CD1c-positive myeloid dendritic cell (primary cell): Measurements from ENCODE around the gene ARHGAP8.
"Not testable (repeated sequence)": the region's sequence is repeated elsewhere in the genome, so short reads cannot be mapped to it uniquely, and the experiment has no call there.

Source experiments
- DNase-seq: peaks from one replicate; pipeline ENCODE4 v3.0.0-alpha.2; 2016; ENCODE audit errors: extremely low spot score

ARHGAP8 gene

DNA sequence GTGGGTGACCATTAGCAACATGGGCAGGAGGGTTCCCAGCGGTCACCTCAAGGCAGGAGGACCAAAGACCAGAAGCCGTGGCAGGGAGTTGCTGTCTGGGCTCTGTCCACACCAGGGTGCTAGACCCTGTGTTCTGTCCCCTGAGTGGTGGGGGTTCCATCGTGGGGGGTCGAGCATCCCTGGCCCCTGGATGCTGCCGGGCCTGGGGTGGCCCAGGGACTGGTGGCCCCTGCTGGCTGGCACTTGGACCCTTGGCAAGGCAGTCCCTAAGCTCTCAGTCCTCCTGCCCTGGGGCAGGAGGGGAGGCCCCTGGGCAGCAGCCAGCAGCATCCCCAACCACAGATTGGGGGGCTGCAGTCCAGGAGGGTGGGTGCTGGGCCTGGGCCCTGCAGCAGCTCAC, 13.4 kb upstream of the ARHGAP8 start:
- no peak for DNase-seq

DNA sequence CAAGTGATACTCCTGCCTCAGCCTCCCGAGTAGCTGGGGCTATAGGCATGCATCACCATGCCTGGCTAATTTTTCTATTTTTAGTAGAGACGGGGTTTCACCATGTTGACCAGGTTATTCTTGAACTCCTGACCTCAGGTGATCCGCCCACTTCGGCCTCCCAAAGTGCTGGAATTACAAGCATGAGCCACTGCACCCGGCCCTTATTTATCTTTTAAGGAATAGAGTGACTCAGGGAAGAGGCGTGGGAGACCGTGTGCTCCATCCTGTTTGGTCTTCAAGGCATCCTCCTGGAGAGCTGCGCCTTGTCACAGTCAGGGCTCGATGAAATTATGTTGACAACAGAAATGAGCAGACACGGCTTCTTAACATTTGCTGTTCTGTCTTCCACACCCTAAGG, 12.7 kb upstream of the ARHGAP8 start:
- DNase-seq: not testable (repeated sequence)

DNA sequence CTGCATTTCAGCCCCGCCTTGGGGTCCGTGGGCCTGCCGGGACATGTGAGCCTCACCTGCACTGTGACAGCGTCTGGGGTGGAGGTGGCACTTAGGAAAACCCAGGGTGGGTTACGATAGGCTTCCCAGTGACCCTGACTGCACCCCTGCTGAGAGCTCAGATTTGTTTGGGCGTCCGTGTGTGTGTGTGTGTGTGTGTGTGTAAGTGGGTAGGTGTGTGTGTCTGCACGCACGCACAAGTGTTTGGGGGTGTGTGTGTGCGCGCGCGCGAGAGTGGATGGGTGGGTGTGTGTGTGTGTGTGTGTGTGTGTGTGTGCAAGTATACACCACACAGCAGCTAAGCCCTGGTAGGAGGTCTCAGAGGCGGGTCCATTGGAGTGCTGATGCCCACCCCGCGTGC, 12.1 kb upstream of the ARHGAP8 start:
- no peak for DNase-seq

DNA sequence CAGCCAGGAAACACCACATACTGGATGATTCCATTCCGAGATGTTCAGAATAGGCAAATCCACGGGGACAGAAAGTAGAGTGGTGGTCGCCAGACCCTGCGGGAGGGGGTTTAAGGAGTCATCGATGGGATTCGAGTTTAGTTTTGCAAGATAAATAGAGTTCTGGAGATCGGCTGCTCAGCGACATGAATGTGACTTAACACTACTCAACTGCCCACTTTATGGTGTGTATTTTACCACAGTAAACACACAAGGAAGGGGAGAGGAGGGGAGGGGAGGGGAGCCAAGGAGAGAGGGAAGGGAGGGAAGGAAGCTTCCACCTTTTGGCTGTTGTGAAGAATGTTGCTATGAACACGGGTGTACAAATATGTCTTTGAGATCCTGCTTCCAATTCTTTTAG, 10.4 kb upstream of the ARHGAP8 start:
- no peak for DNase-seq

DNA sequence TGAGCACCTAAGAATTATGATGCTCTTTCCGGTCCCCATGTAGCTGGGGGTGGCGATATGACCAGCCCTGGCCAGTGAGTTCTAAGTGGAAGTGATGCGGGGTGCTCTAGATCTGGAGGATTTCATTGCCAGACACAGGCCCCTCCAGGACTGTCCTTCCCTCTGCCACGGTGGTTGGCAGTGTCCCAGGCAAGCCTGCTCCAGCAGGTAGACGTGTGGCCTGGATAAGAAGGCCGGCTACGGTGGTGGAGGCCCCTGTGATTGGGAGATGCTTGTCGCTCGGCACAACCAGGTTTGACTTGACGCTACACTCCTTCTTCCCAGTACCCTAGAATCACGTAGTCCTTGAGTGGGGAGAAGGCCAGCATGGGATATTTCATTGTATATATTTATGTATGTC, 9.1 kb upstream of the ARHGAP8 start:
- DNase-seq: no peak

DNA sequence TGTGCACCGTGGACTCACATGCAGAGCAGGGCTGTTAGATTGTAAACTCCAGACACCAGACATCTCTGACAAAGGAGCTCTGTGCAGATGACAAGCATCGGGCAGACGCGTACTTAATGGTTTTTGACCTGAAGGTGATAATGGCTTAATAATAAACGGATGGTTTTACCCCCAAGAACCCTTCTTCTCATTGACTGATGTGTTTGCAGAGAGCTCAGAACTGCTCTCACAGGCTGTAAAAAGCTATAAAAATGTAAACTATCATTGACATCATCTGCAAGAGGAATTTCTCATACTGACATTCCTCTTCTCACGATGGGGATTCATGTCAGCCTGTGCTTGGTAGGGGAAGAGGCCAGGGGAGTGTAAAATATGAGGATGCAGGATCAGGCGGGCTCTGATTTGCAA, 8.6 kb upstream of the ARHGAP8 start:
- no peak for DNase-seq

DNA sequence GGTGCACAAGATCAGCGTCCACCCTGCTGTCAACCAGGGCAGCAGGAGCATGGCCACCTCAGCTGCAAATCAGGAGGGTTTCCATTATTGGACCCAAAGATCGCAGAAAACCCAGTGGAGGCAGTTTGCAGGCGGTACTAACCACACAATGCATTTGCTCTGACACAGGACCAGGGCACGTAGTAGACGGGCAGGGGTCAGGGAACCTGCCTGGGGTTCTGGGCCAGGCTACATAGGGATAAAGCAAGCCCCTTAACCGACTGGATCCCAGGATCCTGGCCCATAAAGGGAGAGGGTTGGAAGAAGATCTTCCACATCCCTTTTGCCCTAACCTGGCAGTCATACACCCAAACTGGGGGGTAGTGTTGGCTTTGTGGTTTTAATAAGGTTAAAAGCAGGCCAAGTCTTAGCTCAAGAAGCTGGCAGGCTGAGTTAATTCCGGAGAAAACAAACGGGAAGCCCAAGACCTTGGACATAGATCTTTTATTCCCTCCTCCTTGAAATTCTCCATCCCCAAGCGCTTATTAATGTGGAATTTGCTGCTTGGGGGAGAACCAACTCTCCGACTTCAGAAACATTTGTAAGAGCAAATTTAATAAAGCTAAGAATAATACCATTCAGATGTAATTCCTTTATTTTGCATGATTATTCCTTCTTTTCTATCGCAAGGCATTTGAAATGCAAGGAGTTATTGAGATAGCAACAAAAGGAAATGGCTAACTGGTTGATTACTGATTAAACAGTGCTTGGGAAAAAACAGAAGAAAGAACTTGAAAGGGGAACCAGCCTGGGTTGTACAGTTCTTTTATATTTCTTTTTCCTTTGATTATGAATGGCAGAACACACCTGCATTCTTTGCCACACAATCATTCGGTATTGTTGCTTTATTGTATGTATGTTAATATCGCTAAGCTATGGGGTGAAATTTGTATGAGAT, 6.3 kb upstream of the ARHGAP8 start:
- DNase-seq: no peak

DNA sequence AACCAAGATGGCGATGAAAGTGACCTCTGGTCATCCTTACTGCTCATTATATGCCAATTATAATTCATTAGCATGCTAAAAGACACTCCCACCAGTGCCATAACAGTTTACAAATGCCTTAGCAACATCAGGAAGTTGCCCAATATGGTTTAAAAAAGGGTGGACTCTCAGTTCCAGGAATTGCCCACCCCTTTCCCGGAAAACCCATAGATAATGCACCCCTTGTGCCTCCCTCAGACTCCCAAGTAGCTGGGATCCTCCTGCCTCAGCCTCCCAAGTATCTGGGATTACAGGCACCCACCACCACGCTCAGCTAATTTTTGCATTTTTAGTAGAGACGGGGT, 4.6 kb upstream of the ARHGAP8 start:
- DNase-seq: not testable (repeated sequence)

DNA sequence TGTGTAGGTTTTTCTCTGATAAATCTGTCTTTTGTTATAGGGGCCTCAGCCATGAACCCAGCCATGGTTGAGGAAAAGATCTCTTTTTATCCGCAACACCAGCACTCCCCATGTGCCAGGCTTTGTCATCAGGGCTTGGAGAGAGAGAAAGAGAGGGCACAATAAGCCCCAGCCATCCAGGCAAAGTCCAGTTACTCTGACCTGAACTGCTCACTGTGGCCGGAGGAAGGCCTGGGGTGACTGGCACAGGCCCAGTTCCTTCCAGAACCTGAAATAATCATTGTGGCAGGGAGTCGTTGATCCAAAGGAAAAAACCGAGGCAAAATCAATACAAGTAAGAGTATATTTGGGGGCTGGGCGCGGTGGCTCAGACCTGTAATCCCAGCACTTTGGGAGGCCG, 3.9 kb upstream of the ARHGAP8 start:
- no peak for DNase-seq

DNA sequence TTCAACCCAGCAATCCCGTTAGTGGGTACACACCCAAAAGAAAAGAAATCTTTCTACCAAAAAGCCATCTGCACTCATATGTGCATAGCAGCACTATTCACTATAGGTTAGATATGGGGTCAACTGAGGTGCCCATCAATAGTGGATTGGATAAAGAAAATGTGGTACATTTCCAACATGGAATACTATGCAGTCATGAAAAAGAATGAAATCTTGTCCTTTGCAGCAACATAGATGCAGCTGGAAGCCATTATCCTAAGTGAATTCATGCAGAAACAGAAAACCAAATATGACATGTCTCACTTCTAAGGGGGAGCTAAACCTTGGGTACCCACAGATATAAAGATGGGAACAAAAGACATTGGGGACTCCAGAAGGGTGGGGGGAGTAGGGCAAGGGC, 1.9 kb upstream of the ARHGAP8 start:
- no peak for DNase-seq

DNA sequence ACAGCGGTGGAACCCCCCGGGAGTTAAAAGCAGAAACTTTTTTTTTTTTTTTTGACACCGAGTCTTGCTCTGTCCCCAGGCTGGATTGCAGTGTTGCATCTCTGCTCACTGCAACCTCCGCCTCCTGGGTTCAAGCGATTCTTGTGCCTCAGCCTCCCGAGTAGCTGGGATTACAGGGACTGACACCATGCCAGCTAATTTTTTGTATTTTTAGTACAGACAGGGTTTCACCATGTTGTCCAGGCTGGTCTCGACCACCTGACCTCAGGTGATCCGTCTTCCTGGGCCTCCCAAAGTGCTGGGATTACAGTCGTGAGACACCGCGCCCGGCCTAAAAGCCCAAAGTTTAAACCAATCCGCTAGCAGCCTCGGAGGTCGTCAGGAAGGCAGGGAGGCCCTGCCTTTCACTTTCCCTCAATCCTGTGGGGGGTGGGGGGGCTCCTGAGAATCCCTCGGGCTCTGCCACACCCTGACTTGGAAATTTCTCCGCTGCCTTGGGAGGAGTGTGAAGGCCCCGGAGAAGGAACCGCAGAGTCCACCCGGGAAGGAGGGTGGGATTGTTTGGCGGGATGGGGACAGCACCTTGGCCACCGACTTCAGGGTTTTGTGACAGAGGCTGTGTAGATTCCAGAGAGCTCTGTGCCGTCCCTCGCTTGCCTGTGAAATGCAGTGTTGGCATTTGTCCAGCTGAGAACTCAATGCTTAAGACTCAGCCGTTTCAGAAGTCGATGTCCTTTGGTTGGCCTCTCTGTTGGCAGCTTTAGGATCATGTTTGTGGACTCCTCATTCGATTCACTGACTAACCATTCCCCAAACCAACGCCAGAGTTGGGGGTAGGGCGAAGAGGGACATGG, 1.0 kb downstream of the ARHGAP8 start:
- DNase-seq: no peak

DNA sequence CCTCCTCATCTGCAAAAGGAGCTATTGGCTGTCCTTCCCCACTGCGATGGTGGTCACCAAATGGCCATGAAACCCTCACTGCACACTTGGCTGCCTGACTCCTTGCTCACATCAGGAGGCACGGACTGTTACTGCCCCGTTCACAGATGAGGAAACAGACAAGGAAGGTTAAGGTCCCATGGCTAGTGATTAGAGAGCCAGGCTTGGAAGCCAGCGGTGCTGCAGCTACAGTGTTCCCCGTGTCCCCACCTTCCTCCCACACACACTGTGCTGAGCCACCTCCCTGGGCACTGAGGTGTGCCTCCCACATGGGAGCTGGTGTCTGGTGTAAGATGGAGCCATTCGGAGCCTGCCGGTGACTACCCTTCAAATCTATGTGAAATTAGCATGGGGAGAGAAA, 2.6 kb downstream of the ARHGAP8 start:
- no peak for DNase-seq

DNA sequence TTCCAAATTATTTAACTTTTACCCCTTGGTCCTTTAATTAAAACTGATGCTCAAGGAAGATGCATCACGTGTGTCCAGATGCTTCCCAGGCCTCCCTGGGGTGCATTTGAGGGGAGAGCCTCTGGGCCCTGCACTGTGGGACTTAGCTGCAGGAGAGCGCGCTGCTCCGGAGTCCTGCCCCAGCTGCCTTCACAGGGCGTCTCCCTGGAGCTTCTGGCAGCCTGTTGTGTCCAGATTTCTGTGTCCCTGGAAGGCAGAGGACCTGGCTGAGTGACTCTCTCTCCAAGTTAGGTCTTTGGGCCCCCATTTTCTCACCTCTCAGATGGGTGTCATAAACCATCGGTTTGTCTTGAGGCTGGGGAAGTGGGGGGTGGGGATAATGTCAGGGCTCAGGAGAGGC, 3.0 kb downstream of the ARHGAP8 start:
- DNase-seq: no peak

DNA sequence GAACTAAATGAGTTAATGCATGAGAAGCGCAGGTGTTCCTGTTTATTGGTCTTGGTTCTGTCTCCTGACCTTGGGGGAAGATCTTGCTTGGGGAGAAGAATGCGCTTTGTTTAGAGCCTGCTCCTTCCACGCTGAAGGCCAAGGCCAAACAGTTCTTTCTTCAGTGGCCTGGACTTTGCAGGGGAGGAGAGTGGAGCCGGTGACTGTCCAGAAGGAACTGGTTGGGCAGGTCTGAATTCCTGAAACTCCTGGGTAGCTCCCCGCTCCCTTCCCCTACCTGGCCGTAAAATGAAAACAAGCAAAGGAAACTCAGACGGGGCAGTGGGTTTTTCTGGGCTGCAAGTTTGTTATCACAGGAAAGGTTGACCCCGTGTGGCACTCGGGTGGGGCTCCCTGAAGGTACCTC, 3.6 kb downstream of the ARHGAP8 start:
- no peak for DNase-seq

DNA sequence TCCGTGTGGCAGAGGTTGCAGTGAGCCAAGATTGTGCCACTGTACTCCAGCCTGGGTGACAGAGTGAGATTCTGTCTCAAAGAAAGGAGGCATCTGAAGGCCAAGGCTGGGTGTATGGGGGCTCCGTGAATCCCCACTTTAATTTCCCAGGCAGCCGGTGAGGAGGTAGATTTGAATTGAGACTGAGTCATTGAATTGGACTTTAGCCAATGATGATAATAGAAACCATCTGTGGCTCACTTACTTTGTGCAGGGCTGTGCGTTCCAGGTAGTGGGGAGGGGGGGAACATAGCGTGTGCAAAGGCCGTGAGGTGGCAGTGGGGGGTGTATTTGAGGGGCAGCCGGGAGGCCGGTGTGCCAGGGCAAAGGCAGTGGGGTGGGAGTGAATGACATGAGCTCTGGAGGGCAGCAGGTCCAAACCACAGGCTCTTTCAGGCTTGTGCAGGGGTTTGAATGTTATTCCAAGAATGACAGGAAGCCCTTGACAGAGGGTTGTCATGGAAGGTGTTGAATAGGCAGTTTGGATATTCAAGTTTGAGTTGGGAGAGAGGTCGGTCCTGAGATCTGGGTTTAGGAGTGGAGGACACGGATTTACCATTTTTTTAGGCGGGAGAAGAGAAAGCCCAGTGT, 6.1 kb downstream of the ARHGAP8 start:
- DNase-seq: no peak

DNA sequence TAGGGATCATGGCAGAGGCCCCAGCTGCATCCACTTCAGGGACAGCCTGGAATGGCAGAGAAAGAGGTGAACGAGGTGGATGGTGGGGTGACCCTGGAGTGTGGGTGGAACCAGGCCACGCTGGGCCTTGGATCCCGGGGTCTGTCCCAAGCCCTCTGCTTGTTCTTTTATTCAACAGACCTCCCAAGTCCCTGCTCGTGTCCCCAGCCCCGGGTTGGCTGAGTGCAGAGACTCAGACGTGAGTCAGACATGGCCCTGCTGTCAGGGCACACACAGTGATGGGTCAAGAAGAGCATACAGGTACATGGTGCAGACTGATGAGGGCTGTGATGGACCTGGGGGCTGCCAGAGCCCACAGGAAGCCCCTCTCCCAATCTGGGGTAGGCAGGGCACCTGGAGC, 6.6 kb downstream of the ARHGAP8 start:
- no peak for DNase-seq

DNA sequence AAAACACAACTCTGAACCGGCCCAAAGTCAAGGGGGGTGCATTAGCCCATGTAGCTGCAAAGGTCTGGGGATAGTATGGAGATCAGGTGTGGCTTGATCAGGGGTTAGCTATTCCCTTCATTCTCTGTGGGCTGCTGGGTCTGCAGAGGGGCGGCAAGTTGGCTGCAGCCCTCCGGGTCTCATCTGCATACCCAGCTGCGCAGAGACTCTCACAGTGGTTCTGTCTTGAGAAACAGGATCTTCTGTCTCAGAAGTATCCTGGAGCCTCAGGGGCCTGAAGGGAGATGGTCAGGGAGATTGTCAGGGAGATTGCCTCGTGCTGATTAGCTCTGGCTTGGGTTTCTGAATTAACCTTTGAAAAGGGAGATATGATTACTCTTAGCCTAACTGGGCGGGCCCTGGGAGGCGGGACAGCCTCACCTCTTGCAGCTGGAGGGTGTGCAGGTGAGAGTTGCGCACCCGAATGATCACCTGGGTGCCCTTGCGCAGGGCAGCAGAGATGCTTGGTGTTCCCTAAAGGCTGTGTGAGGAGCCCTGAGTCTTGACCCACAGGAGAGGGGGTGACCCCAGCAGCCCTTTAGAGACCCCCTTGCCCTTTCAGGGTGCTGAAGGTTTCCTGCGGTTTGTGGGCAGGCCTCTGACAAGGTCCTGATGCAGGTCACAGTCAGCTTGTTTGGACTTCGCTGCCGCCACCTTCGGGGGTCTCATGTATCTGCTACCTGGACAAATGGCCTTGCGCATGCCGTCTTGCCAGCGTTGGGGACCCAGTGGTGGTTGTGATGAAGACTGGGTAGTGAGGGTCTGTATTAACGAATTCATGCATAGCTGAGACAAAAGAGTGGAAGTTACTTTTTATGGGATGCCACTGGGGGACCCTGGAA, 7.3 kb downstream of the ARHGAP8 start:
- DNase-seq: no peak

DNA sequence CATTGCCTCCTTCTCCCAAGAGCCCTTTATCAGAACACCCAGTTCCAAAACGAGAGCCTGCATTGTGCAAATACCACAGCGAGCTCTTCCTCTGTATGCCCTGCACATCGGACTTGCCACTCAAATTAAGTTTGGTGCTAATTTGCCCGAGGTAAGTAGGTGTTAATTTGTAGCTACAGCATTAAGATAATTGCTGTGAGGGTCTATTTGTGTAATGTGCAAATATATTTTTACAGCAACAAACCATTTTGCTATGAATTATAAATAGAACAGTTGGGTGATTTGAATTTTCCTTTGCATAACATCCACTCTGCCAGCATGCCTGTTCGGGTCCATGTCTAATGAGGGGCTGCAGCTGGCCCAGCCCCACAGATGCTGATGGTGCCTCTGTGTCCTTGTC, 8.1 kb downstream of the ARHGAP8 start:
- no peak for DNase-seq

DNA sequence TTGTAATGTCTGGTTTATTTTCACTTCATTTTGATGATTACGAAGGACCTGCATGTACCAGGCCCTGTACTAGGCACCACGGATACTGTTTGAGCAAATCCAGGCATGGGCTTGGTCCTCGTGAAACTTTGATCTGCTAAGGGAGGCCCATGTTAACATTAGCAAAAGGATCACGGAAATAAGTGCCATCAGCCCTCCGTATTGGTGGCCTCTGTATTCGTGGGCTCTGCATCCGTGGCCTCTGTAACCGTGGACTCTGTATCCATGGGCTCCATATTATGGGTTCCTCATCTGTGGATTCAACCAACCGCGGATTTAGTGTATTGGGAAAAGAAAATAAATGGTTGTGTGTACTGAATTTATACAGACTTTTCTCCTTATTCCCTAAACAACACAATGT, 8.7 kb downstream of the ARHGAP8 start:
- no peak for DNase-seq

DNA sequence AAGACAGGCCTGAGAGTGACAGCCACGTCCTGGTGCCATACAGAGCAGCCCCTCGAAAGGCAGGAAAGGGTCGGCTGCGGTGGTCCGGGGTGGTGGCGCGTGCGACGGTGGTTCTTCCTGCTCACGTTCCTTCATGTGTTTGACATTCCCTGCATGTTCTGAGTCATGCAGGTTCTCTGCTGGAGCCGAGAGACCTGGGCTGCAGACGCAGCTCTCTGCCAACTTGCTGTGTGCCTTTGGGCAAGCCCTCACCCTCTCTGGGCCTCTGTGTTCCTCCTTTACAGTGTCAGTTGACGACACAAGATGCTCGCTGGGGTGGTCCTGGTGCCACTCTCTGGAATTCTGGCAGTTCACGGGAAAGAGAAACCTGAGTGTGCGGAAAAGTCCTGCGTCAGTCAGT, 12.0 kb downstream of the ARHGAP8 start:
- DNase-seq: no peak

DNA sequence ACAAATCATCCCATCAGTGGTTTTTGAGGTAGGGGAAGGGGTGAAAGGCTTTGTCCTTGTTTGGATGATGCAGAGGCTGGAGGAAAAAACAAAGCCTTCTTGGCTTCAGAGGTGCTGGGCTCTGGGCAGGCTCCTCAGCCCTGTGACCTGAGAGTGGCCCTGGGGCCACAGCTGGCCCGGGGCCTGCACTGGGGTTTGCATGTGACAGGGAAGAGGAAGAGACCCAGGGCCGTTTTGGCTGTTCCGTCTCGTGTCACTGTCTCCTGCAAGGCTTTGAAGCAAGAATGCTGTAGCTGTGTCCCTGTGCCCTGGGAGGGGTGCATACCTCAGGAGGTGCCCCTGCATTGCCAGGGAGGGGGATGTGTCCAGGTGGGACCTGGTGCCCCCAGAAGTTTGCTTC, 12.6 kb downstream of the ARHGAP8 start:
- no peak for DNase-seq
